ENCODE data around the gene NDFIP2. TPM values are rescaled to one million over a fixed set of nuclear protein-coding genes. Genes with fewer than 3 reads are reported as not detected.

Gene NDFIP2
- total and polyA plus RNA-seq, 2 donors (not counting 3 experiments of a cell fraction or from before 2014, with no cell fraction given): 7.9 to 18.5 TPM

DNA sequence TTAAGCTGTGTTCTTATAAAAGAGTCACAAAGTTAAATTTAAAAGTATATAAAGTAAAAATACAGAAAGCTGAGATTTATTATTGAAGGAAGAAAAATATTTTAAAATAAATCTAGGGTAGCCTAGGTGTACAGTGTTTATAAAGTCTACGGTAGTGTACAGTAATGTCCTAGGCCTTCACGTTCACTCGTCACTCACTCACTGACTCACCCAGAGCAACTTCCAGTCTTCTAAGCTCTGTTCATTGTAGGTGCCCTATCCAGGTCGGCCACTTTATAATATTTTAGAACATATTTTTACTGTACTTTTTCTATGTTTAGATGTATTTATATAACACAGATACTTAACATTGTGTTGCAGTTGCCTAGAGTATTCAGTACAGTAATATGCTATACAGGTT is 47.4 kb downstream of the NDFIP2 start:
- Histone ChIP-seq H3K36me3 (ENCODE audit: control insufficient read depth in 2 of 2, extremely low read depth in 1 of 2, insufficient read depth in 2 of 2, low read length in 2 of 2) (no peaks in the 10 kb centered on the region), H3K4me2 (ENCODE audit: insufficient read depth, low read length) (no peak overlapping the region), H4K20me1 (replicated peaks; ENCODE audit: control insufficient read depth, extremely low read depth, insufficient read depth, low read length) (no peaks in the 10 kb centered on the region), H3K9ac (replicated peaks; ENCODE audit: extremely low read depth, insufficient read depth, low read length) (no peak overlapping the region), H3K79me2 (ENCODE audit: control insufficient read depth, insufficient read depth, low read length) (no peaks in the 10 kb centered on the region), H3K4me1 (ENCODE audit: control insufficient read depth, extremely low read depth, insufficient read depth, low read length) (peaks cover 21% of the 10 kb centered on the region), H3K4me3 (replicated peaks in 1 of 3; ENCODE audit: insufficient read depth in 1 of 3, low read depth in 1 of 3, low read length in 3 of 3) (no peak overlapping the region), H3K9me3 (replicated peaks; ENCODE audit: control insufficient read depth, insufficient read depth, low read length) (no peaks in the 10 kb centered on the region), H3K27ac (ENCODE audit: insufficient read depth, low read depth, low read length) (no peak overlapping the region), H2AFZ (ENCODE audit: low read depth, low read length) (no peak overlapping the region), H3K27me3 (ENCODE audit: control insufficient read depth in 2 of 2, insufficient read depth in 2 of 2, low read length in 2 of 2) (no peaks in the 10 kb centered on the region), H3K9me1 (replicated peaks; ENCODE audit: control insufficient read depth, extremely low read depth, insufficient read depth, low read length) (no peaks in the 10 kb centered on the region)
- dilution Hi-C loops (cut with MboI; ENCODE audit: extremely low pct_ligation_motif_present, low sequenced_read_pairs) (no loop called here), intact Hi-C loops (cut with micrococcal nuclease) (no loop called here)
- BruUV-seq (replicated peaks): no TSS peak
- POLR2A ChIA-PET: no interaction called here
- DNase-seq (ENCODE audit: low read depth, low spot score) (no peak), FAIRE-seq (no peak)
- TF ChIP-seq POLR2AphosphoS5 (IDR thresholded peaks at IDR 0.05; ENCODE audit: insufficient read depth, low read depth, low read length): no peak
- TF ChIP-seq FOS (IDR thresholded peaks at IDR 0.05; ENCODE audit: borderline replicate concordance, insufficient read depth, low read length): no peak
- TF ChIP-seq, protein P1, sequence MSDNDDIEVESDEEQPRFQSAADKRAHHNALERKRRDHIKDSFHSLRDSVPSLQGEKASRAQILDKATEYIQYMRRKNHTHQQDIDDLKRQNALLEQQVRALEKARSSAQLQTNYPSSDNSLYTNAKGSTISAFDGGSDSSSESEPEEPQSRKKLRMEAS (IDR thresholded peaks at IDR 0.05; ENCODE audit: insufficient read depth, insufficient read length): no peak
- CTCF ChIA-PET: interaction anchor here (1.1 to 4.6 kb wide), 4 partner anchors 13 to 104 kb away, joined by 3 to 67 read pairs (median 9); no protein-coding TSS in a partner anchor

DNA sequence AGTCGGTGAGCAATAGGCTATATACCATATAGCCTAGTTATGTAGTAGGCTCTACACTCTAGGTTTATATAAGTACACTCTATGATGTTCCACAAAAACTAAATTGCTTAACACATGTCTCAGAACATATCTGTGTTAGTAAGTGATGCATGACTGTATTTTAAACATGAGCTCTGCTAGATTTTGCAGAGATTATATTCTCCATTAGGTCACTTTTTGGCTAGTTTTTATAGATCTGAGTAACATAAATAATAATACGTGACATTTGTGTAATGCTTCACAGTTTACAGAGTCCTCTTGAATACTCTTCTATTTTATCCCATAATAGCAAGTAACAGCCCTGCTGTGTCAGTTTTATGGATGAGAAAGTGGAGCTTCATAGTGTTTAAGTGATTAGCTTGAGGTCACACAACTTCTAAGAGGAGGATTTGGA is 47.8 kb downstream of the NDFIP2 start:
- H3K4me2 ChIP-seq (ENCODE audit: insufficient read depth, low read length): no peak overlapping the region
- BruUV-seq (replicated peaks): no TSS peak
- intact Hi-C loops (cut with micrococcal nuclease) (no loop called here), dilution Hi-C loops (cut with MboI; ENCODE audit: extremely low pct_ligation_motif_present, low sequenced_read_pairs) (no loop called here)
- no peaks in the 10 kb centered on the region for H3K27me3 ChIP-seq (ENCODE audit: control insufficient read depth in 2 of 2, insufficient read depth in 2 of 2, low read length in 2 of 2)
- H4K20me1 ChIP-seq (replicated peaks; ENCODE audit: control insufficient read depth, extremely low read depth, insufficient read depth, low read length): no peaks in the 10 kb centered on the region
- ChIA-PET POLR2A (no interaction called here), CTCF (interaction anchor here (1.1 to 4.6 kb wide), 5 partner anchors 12 to 104 kb away, joined by 3 to 67 read pairs (median 3); no protein-coding TSS in a partner anchor)
- H2AFZ ChIP-seq (ENCODE audit: low read depth, low read length): no peak overlapping the region
- no peaks in the 10 kb centered on the region for H3K9me1 ChIP-seq (replicated peaks; ENCODE audit: control insufficient read depth, extremely low read depth, insufficient read depth, low read length)
- DNase-seq (ENCODE audit: low read depth, low spot score) (no peak), FAIRE-seq (no peak)
- no peak overlapping the region for H3K9ac ChIP-seq (replicated peaks; ENCODE audit: extremely low read depth, insufficient read depth, low read length)
- H3K27ac ChIP-seq (ENCODE audit: insufficient read depth, low read depth, low read length): no peak overlapping the region
- no peaks in the 10 kb centered on the region for H3K9me3 ChIP-seq (replicated peaks; ENCODE audit: control insufficient read depth, insufficient read depth, low read length)
- no peaks in the 10 kb centered on the region for H3K79me2 ChIP-seq (ENCODE audit: control insufficient read depth, insufficient read depth, low read length)
- H3K4me3 ChIP-seq (replicated peaks in 1 of 3; ENCODE audit: insufficient read depth in 1 of 3, low read depth in 1 of 3, low read length in 3 of 3): no peak overlapping the region
- TF ChIP-seq, protein P1 (IDR thresholded peaks at IDR 0.05; ENCODE audit: insufficient read depth, insufficient read length): no peak
- TF ChIP-seq POLR2A (IDR thresholded peaks at IDR 0.05; ENCODE audit: low read depth, low read length): no peak
- TF ChIP-seq JUN (IDR thresholded peaks at IDR 0.05; ENCODE audit: borderline replicate concordance, insufficient read depth, insufficient read length, low read depth): no peak
- no peak for TF ChIP-seq MYC (IDR thresholded peaks at IDR 0.05; ENCODE audit: low read depth, low read length)
- TF ChIP-seq POLR2AphosphoS5 (IDR thresholded peaks at IDR 0.05; ENCODE audit: insufficient read depth, low read depth, low read length): no peak
- TF ChIP-seq EZH2 (IDR thresholded peaks at IDR 0.05; ENCODE audit: borderline replicate concordance, low read depth, low read length, severe bottlenecking): no peak
- TF ChIP-seq GATA2 (IDR thresholded peaks at IDR 0.05; ENCODE audit: insufficient read depth, insufficient read length, low read depth, low read length): no peak
- TF ChIP-seq, protein P2, sequence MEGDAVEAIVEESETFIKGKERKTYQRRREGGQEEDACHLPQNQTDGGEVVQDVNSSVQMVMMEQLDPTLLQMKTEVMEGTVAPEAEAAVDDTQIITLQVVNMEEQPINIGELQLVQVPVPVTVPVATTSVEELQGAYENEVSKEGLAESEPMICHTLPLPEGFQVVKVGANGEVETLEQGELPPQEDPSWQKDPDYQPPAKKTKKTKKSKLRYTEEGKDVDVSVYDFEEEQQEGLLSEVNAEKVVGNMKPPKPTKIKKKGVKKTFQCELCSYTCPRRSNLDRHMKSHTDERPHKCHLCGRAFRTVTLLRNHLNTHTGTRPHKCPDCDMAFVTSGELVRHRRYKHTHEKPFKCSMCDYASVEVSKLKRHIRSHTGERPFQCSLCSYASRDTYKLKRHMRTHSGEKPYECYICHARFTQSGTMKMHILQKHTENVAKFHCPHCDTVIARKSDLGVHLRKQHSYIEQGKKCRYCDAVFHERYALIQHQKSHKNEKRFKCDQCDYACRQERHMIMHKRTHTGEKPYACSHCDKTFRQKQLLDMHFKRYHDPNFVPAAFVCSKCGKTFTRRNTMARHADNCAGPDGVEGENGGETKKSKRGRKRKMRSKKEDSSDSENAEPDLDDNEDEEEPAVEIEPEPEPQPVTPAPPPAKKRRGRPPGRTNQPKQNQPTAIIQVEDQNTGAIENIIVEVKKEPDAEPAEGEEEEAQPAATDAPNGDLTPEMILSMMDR (IDR thresholded peaks at IDR 0.05; ENCODE audit: extremely low read depth in 1 of 2, insufficient read depth in 1 of 2, low read depth in 1 of 2, low read length in 2 of 2): no peak
- no peak for TF ChIP-seq FOS (IDR thresholded peaks at IDR 0.05; ENCODE audit: borderline replicate concordance, insufficient read depth, low read length)
- no peaks in the 10 kb centered on the region for H3K36me3 ChIP-seq (ENCODE audit: control insufficient read depth in 2 of 2, extremely low read depth in 1 of 2, insufficient read depth in 2 of 2, low read length in 2 of 2)
- H3K4me1 ChIP-seq (ENCODE audit: control insufficient read depth, extremely low read depth, insufficient read depth, low read length): peaks cover 21% of the 10 kb centered on the region

Data from endothelial cell of umbilical vein (primary cell).